Uterus (tissue), 4 donors: ENCODE measurements around the gene IQSEC3. TPM values are rescaled to one million over a fixed set of nuclear protein-coding genes. Genes with fewer than 3 reads are reported as not detected.

ENCODE experiments used
- DNase-seq, 2 donors: peaks; one replicate each; pipeline ENCODE4 v3.0.0-alpha.2; 2019 to 2020
- H3K27ac ChIP-seq, 2 donors: fragments of 200-600 bp; sonication (generic); 1 replicate in 1 of 2; 2 replicates in 1 of 2; pipeline ENCODE4 v1.5.1; 2016 to 2018
- H3K27me3 ChIP-seq, 2 donors: fragments of 200-600 bp; sonication (generic); one replicate each; pipeline ENCODE4 v1.5.1; 2018 to 2019; ENCODE audit warnings: control low read depth in 1 of 2
- H3K36me3 ChIP-seq, 2 donors: fragments of 200-600 bp; sonication (generic); one replicate each; pipeline ENCODE4 v1.5.1; 2019; ENCODE audit warnings: control low read depth in 1 of 2
- H3K4me1 ChIP-seq, 2 donors: fragments of 200-600 bp; sonication (generic); one replicate each; pipeline ENCODE4 v1.5.1; 2018 to 2019; ENCODE audit warnings: control low read depth in 1 of 2
- H3K4me3 ChIP-seq, 2 donors: fragments of 200-600 bp; sonication (generic); 1 replicate in 1 of 2; 2 replicates in 1 of 2; pipeline ENCODE4 v1.5.1; 2018 to 2019; ENCODE audit warnings: mild to moderate bottlenecking in 1 of 2
- H3K9me3 ChIP-seq, 2 donors: fragments of 200-600 bp; sonication (generic); one replicate each; pipeline ENCODE4 v1.5.1; 2019; ENCODE audit warnings: control low read depth in 1 of 2
- POLR2A ChIP-seq, 2 donors: fragments of 450-650 bp; IDR thresholded peaks; one replicate each; pipeline ENCODE4 v1.6.1; 2016; ENCODE audit warnings: antibody characterized with exemption in 2 of 2, mild to moderate bottlenecking in 1 of 2, moderate library complexity in 1 of 2
- intact Hi-C: fragments of 100-400 bp; cut with DNase I; formaldehyde crosslinking; loops from one replicate; pipeline ENCODE4 v1.15.1; 2023; ENCODE audit warnings: low total_unique reads
- total RNA-seq, 4 donors: library from RNA; depleted of rRNA in 3 of 4; stranded (reverse); fragments of >200 nt in 3 of 4; gene quantifications; one replicate each; pipeline versions ENCODE4 v1.1.0 to v1.2.4, GENCODE V29; 2014 to 2023
- TF ChIP-seq, protein P1 (sequence below), 4 experiments: fragments of 200-600 bp in 2 of 4; fragments of 450-650 bp in 2 of 4; sonication (generic) in 2 of 4; IDR thresholded peaks; one replicate each; pipeline ENCODE4 v1.5.1; 2016 to 2019; ENCODE audit warnings: antibody characterized with exemption in 4 of 4, mild to moderate bottlenecking in 2 of 4, moderate library complexity in 1 of 4
- donor health status: DM: yes; HTN: yes; CAD: no.

The IQSEC3 gene
- total RNA-seq, 4 donors from 2014 or later: under 0.01 to 2.9 (median 1.3) TPM

DNA sequence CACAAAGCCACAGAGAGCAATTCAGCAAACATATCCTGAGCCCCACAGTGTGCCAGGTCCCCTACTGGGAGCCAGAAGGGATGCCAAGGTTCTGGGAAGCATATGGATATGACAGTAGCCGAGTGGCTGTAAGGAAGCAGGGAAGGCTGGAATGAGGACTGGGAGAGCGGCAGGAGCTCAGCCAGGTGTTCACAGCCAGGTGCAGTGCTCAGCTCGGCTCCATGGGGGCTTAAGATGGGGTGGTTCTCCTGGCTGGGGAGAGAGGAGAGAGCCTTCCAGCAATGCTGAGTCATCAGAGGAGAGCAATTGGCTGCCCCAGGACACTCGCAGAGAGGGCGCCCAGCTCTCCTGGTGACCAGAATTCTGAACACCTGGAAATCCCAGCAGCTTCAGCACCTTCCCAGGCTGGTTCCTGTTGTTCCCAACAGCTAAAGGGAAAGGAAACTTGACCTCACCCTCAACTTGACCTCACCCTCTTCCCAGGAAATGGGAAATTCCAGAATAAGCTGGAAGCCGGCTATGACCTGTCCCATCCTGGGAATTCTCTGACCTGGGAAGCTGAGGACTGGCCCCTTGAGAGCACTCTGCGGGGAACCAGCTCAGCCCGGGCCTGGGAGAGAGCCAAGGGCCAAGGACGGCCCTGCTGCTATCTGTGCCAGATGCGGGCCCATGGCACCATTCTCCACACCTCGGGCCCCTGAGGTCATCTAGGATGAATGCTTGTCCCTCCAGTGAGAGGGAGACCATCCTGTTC is 112.7 kb downstream of the IQSEC3 start:
- Histone ChIP-seq H3K9me3 (no peaks in the 10 kb centered on the region), H3K36me3 (no peaks in the 10 kb centered on the region), H3K4me3 (no peak overlapping the region), H3K4me1 (no peaks in the 10 kb centered on the region), H3K27ac (no peak overlapping the region), H3K27me3 (no peaks in the 10 kb centered on the region)
- intact Hi-C loops: no loop called here
- DNase-seq: no peak
- TF ChIP-seq POLR2A (IDR thresholded peaks at IDR 0.05): no peak
- TF ChIP-seq, protein P1, sequence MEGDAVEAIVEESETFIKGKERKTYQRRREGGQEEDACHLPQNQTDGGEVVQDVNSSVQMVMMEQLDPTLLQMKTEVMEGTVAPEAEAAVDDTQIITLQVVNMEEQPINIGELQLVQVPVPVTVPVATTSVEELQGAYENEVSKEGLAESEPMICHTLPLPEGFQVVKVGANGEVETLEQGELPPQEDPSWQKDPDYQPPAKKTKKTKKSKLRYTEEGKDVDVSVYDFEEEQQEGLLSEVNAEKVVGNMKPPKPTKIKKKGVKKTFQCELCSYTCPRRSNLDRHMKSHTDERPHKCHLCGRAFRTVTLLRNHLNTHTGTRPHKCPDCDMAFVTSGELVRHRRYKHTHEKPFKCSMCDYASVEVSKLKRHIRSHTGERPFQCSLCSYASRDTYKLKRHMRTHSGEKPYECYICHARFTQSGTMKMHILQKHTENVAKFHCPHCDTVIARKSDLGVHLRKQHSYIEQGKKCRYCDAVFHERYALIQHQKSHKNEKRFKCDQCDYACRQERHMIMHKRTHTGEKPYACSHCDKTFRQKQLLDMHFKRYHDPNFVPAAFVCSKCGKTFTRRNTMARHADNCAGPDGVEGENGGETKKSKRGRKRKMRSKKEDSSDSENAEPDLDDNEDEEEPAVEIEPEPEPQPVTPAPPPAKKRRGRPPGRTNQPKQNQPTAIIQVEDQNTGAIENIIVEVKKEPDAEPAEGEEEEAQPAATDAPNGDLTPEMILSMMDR (IDR thresholded peaks at IDR 0.05): no peak

DNA sequence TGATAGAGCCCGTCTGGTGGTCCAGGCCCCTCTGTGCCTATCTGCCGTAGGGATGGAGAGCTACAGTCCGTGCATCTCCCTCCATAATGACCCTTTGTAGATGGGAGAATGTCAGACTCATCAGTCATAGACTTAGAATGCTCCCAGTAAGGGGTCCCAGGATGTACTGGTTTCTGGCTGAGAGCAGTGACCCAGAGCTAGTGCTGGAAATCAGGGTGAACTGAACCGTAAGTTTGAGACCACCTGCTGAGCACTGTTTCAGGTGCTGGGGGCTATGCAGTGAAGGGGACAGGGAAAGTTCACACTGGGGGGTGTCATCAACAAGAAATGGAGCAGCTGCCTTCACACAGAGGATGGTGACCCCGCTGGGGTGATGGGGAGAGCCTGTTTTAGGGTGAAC is 113.3 kb downstream of the IQSEC3 start:
- Histone ChIP-seq H3K27ac (no peak overlapping the region), H3K4me1 (no peaks in the 10 kb centered on the region), H3K4me3 (no peak overlapping the region), H3K36me3 (no peaks in the 10 kb centered on the region), H3K27me3 (no peaks in the 10 kb centered on the region), H3K9me3 (no peaks in the 10 kb centered on the region)
- DNase-seq: no peak
- intact Hi-C loops: no loop called here
- TF ChIP-seq POLR2A (IDR thresholded peaks at IDR 0.05): no peak
- TF ChIP-seq, protein P1 (IDR thresholded peaks at IDR 0.05): no peak

DNA sequence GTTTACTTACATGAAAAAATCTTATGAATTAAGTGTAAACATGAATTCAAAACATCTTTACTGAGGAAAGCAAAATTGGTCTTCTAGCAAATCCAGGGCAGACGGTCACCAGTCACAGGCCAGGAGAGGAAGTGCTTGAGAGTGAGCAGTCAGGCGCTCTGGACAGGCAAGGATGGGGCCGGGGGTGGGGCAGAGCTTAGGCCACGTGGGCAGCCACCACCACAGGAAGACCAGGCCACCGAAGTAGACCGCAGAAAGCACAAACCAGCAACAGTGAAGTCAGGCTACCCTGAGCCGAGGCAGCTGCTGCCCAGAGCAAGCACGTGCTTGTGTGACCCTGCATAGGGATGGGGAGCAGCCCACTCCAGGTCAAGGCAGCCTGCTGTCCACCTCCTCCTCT is 113.9 kb downstream of the IQSEC3 start:
- no peak overlapping the region for H3K27ac ChIP-seq
- intact Hi-C loops: no loop called here

DNA sequence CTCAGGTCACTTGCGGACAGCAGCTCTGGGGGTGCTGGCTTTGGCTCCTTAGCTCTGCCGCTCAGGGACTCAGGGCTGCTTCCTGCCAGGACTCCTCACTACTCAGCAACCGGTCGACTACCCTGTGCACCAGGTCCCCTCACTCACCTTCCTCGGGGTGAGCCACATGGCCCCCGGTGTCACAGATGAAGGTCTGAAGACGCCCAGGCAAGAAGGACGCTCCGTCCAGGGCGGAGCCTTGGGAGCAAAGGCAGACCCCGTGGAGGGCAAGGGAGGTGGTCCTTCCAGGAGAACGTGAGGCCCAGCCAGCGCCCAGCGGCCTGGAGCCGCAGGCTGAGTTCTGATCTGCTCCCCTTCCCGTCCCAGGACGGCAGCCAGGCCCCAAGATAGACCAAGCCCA is 115.4 kb downstream of the IQSEC3 start:
- Histone ChIP-seq H3K27me3 (no peaks in the 10 kb centered on the region), H3K4me3 (no peak overlapping the region), H3K9me3 (no peaks in the 10 kb centered on the region), H3K4me1 (no peaks in the 10 kb centered on the region), H3K27ac (peak overlapping the region; percentile 26 to 41), H3K36me3 (no peaks in the 10 kb centered on the region)
- intact Hi-C loops: no loop called here
- TF ChIP-seq, protein P1 (IDR thresholded peaks at IDR 0.05): no peak
- no peak for TF ChIP-seq POLR2A (IDR thresholded peaks at IDR 0.05)
- DNase-seq: no peak

More for the DNA sequence above, 113.9 kb downstream of the IQSEC3 start:
- H3K4me1 ChIP-seq: no peaks in the 10 kb centered on the region
- TF ChIP-seq, protein P1 (IDR thresholded peaks at IDR 0.05): no peak
- TF ChIP-seq POLR2A (IDR thresholded peaks at IDR 0.05): no peak
- no peak for DNase-seq
- no peaks in the 10 kb centered on the region for H3K36me3 ChIP-seq
- no peaks in the 10 kb centered on the region for H3K27me3 ChIP-seq
- no peaks in the 10 kb centered on the region for H3K9me3 ChIP-seq
- no peak overlapping the region for H3K4me3 ChIP-seq

DNA sequence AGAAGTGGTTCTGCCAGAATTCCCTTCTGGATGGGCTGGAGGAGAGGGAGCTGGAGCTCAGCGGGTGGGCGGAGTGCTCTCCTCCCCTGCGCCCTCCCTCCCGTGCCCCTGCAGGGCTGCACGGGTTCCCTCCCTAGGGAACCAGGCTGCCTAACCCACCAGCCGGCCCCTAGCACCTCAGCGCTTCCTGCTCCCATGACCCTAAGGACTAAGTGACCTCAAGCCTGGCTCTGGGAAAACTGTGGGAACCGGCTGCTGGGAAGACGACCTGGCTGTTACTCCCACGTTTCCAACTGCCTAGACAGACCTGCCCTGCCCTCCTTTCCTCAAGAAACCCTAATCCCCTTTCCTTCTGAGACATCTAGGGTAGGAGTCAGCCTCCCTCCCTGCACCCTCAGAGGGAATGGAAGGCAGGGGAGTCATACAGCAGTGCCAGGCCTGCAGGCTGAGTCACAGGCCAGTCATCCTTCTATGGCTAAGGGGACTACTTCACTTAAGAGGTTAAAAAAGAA is 115.9 kb downstream of the IQSEC3 start:
- intact Hi-C loops: no loop called here
- TF ChIP-seq, protein P1 (IDR thresholded peaks at IDR 0.05): no peak
- no peak for TF ChIP-seq POLR2A (IDR thresholded peaks at IDR 0.05)
- no peaks in the 10 kb centered on the region for H3K9me3 ChIP-seq
- peak overlapping the region; percentile 26 to 41 for H3K27ac ChIP-seq
- H3K4me1 ChIP-seq: no peaks in the 10 kb centered on the region
- H3K36me3 ChIP-seq: no peaks in the 10 kb centered on the region
- H3K27me3 ChIP-seq: no peaks in the 10 kb centered on the region
- DNase-seq: no peak
- H3K4me3 ChIP-seq: no peak overlapping the region
